ENCODE results near the gene CDC6. TPM values are rescaled to one million over a fixed set of nuclear protein-coding genes. Genes with fewer than 3 reads are reported as not detected.

The CDC6 gene
- total and polyA plus RNA-seq, 2 donors (not counting 1 experiment from before 2014, with no cell fraction given): 0.69 to 2.2 TPM

DNA sequence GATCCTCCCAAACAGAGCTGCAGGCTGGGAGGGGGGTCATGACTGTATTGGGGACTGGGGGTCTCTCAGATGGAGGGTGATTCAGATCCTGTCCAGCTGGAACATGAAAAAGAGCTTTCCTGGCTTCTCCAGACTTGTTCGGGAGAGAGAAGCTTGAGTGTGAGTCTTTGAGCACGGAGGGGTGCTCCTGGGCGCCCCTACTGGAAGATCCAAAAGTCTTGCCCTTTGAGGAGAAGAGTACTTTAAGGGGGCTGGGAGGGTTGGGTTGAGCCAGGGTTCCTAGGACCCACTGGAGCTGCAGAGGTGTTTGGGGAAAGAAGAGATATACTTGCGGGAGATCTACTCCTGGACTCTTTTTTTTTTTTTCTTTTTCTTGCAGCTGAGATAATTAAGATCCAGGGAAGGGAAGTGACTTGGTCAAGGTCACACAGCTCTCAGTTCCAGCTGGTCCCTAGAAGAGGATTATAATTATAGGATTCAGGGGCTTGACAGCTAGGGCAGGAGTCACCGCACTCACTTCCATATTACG, 29.7 kb downstream of the CDC6 start:
- Histone ChIP-seq H3K4me2 (replicated peaks; ENCODE audit: low read depth, low read length, poor library complexity, severe bottlenecking) (peak overlapping the region; percentile 98), H3K27ac (ENCODE audit: low read length in 2 of 2) (peak overlapping the region; percentile 42 to 96), H3K4me3 (ENCODE audit: control extremely low read depth in 1 of 5, extremely low read depth in 1 of 5, insufficient read depth in 1 of 5, low read depth in 2 of 5, low read length in 4 of 5) (peak overlapping the region; percentile 87 to 100 (median 93)), H3K36me3 (replicated peaks in 1 of 2; ENCODE audit: control extremely low read depth in 1 of 2, control insufficient read depth in 1 of 2, extremely low read depth in 1 of 2, insufficient read depth in 2 of 2, low read length in 1 of 2) (no peaks in the 10 kb centered on the region), H3K4me1 (ENCODE audit: control insufficient read depth in 2 of 2, insufficient read depth in 2 of 2, low read length in 2 of 2) (peaks cover 58 to 78% of the 10 kb centered on the region in 2 donors), H3K79me2 (ENCODE audit: control insufficient read depth, insufficient read depth, low read length) (peaks cover 58% of the 10 kb centered on the region), H4K20me1 (ENCODE audit: control insufficient read depth, insufficient read depth, low read length, poor library complexity, severe bottlenecking) (peaks cover 8% of the 10 kb centered on the region), H3K9ac (ENCODE audit: low read length) (peak overlapping the region; percentile 92), H3K9me3 (ENCODE audit: control extremely low read depth in 1 of 3, control insufficient read depth in 2 of 3, insufficient read depth in 1 of 3, low read length in 2 of 3) (no peaks in the 10 kb centered on the region), H3K27me3 (replicated peaks in 1 of 4; ENCODE audit: control extremely low read depth in 1 of 4, control insufficient read depth in 3 of 4, insufficient read depth in 4 of 4, low read length in 3 of 4) (no peaks in the 10 kb centered on the region), H2AFZ (ENCODE audit: insufficient read depth, low read depth, low read length, poor library complexity, severe bottlenecking) (peak overlapping the region; percentile 63)
- POLR2A ChIA-PET: interaction anchor here (0.6 to 1.3 kb wide), 8 partner anchors 8 to 218 kb away, joined by 3 to 10 read pairs (median 4); partner anchors contain the start of gene RARA
- intact Hi-C loops (cut with micrococcal nuclease): no loop called here
- Mint-ChIP-seq H3K27me3 (no peaks in the 10 kb centered on the region), H3K4me1 (peaks cover 77% of the 10 kb centered on the region), H3K27ac (no peak overlapping the region), H3K4me3 (peak overlapping the region; percentile 97), H3K9me3 (ENCODE audit: insufficient read depth) (no peaks in the 10 kb centered on the region)
- WGBS (ENCODE audit: insufficient coverage): 23% methylated on average over 3 of the region's 6 CpGs
- no peak for ATAC-seq (ENCODE audit: low read depth)
- CTCF ChIA-PET: interaction anchor here (0.5 to 30.5 kb wide), 15 partner anchors 8 to 1600 kb away, joined by 3 to 871 read pairs (median 4); partner anchors contain the start of genes GJD3 and RARA
- DNase-seq: peak; percentile 60
- TF ChIP-seq, protein P1, sequence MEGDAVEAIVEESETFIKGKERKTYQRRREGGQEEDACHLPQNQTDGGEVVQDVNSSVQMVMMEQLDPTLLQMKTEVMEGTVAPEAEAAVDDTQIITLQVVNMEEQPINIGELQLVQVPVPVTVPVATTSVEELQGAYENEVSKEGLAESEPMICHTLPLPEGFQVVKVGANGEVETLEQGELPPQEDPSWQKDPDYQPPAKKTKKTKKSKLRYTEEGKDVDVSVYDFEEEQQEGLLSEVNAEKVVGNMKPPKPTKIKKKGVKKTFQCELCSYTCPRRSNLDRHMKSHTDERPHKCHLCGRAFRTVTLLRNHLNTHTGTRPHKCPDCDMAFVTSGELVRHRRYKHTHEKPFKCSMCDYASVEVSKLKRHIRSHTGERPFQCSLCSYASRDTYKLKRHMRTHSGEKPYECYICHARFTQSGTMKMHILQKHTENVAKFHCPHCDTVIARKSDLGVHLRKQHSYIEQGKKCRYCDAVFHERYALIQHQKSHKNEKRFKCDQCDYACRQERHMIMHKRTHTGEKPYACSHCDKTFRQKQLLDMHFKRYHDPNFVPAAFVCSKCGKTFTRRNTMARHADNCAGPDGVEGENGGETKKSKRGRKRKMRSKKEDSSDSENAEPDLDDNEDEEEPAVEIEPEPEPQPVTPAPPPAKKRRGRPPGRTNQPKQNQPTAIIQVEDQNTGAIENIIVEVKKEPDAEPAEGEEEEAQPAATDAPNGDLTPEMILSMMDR (IDR thresholded peaks at IDR 0.05): peak; percentile 74
- TF ChIP-seq EZH2 (IDR thresholded peaks at IDR 0.05; ENCODE audit: borderline replicate concordance, insufficient read depth, low read depth, low read length, poor library complexity, severe bottlenecking): no peak

Data from B cell (primary cell).